SU-DHL-6 (cell line): ENCODE measurements around the gene PTPRN2.

ENCODE experiments used
- H2AFZ ChIP-seq: fragments of 200-600 bp; sonication (generic); 2 replicates; pipeline ENCODE4 v1.6.1; 2014; ENCODE audit warnings: low read depth, mild to moderate bottlenecking, moderate library complexity, mixed read lengths, antibody characterized with exemption, low read length; ENCODE audit not compliant: severe bottlenecking
- H3F3A ChIP-seq: fragments of 200-600 bp; shearing (Covaris generic); 2 replicates; pipeline ENCODE4 v1.6.0; 2016; ENCODE audit warnings: antibody characterized with exemption, mild to moderate bottlenecking; ENCODE audit not compliant: insufficient read depth
- H3K27ac ChIP-seq: fragments of 200-600 bp; sonication (generic); 2 replicates; pipeline ENCODE4 v1.5.1; 2016; ENCODE audit warnings: low read depth, mild to moderate bottlenecking, low read length, moderate library complexity, mixed read lengths
- H3K27me3 ChIP-seq: fragments of 200-600 bp; sonication (generic), shearing (Covaris generic); 2 replicates; pipeline ENCODE4 v1.6.0; 2014; ENCODE audit warnings: mild to moderate bottlenecking, low read length
- H3K36me3 ChIP-seq: fragments of 200-600 bp; sonication (generic); 2 replicates; pipeline ENCODE4 v1.6.1; 2014; ENCODE audit warnings: mild to moderate bottlenecking, low read length, mixed read lengths
- H3K4me2 ChIP-seq: fragments of 300-600, 200-600 bp; shearing (Covaris generic), sonication (generic); 2 replicates; pipeline ENCODE4 v1.6.0; 2014; ENCODE audit warnings: low read length, low read depth, mild to moderate bottlenecking; ENCODE audit not compliant: poor library complexity, severe bottlenecking
- H3K4me3 ChIP-seq: fragments of 200-600 bp; sonication (generic); 2 replicates; pipeline ENCODE4 v1.5.1; 2014; ENCODE audit warnings: antibody characterized with exemption, low read length, mild to moderate bottlenecking, mixed read lengths; ENCODE audit not compliant: insufficient read depth, poor library complexity, severe bottlenecking
- H3K79me2 ChIP-seq: fragments of 200-600 bp; sonication (generic); 2 replicates; pipeline ENCODE4 v1.6.1; 2014; ENCODE audit warnings: mild to moderate bottlenecking, low read length, moderate library complexity; ENCODE audit not compliant: insufficient read depth
- H3K9ac ChIP-seq: fragments of 200-600 bp; sonication (generic); 2 replicates; pipeline ENCODE4 v1.7.0; 2014; ENCODE audit warnings: mild to moderate bottlenecking, low read length
- H3K9me2 ChIP-seq: fragments of 200-600 bp; sonication (generic); replicated peaks from 2 replicates; pipeline ENCODE4 v1.6.1; 2014; ENCODE audit warnings: low read length; ENCODE audit not compliant: insufficient read depth
- H3K9me3 ChIP-seq: fragments of 200-600 bp; sonication (generic); 2 replicates; pipeline ENCODE4 v1.6.1; 2014; ENCODE audit warnings: low read length, mixed read lengths; ENCODE audit not compliant: insufficient read depth
- H4K20me1 ChIP-seq: fragments of 200-600 bp; sonication (generic); 2 replicates; pipeline ENCODE4 v1.6.1; 2014; ENCODE audit warnings: low read depth, mild to moderate bottlenecking, antibody characterized with exemption, low read length, moderate library complexity, mixed read lengths
- CTCF ChIP-seq: fragments of 200-600 bp; sonication (generic); IDR thresholded peaks from one replicate; pipeline ENCODE4 v1.5.1; 2017; ENCODE audit warnings: antibody characterized with exemption, mild to moderate bottlenecking, low read length, moderate library complexity; ENCODE audit not compliant: insufficient read depth, poor library complexity, severe bottlenecking
- EZH2phosphoT487 ChIP-seq: fragments of 200-600 bp; sonication (generic), shearing (Covaris generic); conservative IDR thresholded peaks from 2 replicates; pipeline ENCODE4 v1.6.1; 2018; ENCODE audit warnings: mild to moderate bottlenecking, antibody characterized with exemption, low read length, moderate library complexity, mixed read lengths

PTPRN2 gene

GRCh38 chr7:157839226-157839625 lies 748.4 kb downstream of the PTPRN2 start:
- no peaks in the 10 kb centered on the region for H3K9me2 ChIP-seq
- peaks cover 12% of the 10 kb centered on the region; the same call in 1 of the 2 replicates for H3K9me3 ChIP-seq
- no peak overlapping the region for H3K9ac ChIP-seq
- no peak overlapping the region for H2AFZ ChIP-seq
- H3K79me2 ChIP-seq, result no peaks in the 10 kb centered on the region
- H3K27ac ChIP-seq, result no peak overlapping the region
- no peaks in the 10 kb centered on the region for H3K36me3 ChIP-seq
- no peak for TF ChIP-seq EZH2phosphoT487
- TF ChIP-seq CTCF, result no peak
- H3K4me3 ChIP-seq, result no peak overlapping the region
- H3K4me2 ChIP-seq, result no peak overlapping the region
- H3K27me3 ChIP-seq, result no peaks in the 10 kb centered on the region
- H4K20me1 ChIP-seq, result no peaks in the 10 kb centered on the region
- H3F3A ChIP-seq, result no peaks in the 10 kb centered on the region

- TF ChIP-seq CTCF, result no peak
- no peak for TF ChIP-seq EZH2phosphoT487
- Histone ChIP-seq H3K4me3 (no peak overlapping the region), H3F3A (no peaks in the 10 kb centered on the region), H3K36me3 (no peaks in the 10 kb centered on the region), H3K4me2 (no peak overlapping the region), H2AFZ (no peak overlapping the region), H3K9me3 (peaks cover 12% of the 10 kb centered on the region; the same call in 1 of the 2 replicates), H3K9ac (no peak overlapping the region), H3K27me3 (no peaks in the 10 kb centered on the region), H3K79me2 (no peaks in the 10 kb centered on the region), H4K20me1 (no peaks in the 10 kb centered on the region), H3K27ac (no peak overlapping the region), H3K9me2 (no peaks in the 10 kb centered on the region)
Measured at GRCh38 chr7:157837561-157837960, 750.1 kb downstream of the PTPRN2 start.

- Histone ChIP-seq H3K9ac (no peak overlapping the region), H3K79me2 (no peaks in the 10 kb centered on the region), H3K27ac (no peak overlapping the region), H3K4me3 (no peak overlapping the region), H3K9me3 (peaks cover 12% of the 10 kb centered on the region; the same call in 1 of the 2 replicates), H3K9me2 (no peaks in the 10 kb centered on the region), H3K27me3 (no peaks in the 10 kb centered on the region), H2AFZ (no peak overlapping the region), H3K36me3 (no peaks in the 10 kb centered on the region), H4K20me1 (no peaks in the 10 kb centered on the region), H3K4me2 (no peak overlapping the region), H3F3A (no peaks in the 10 kb centered on the region)
- TF ChIP-seq EZH2phosphoT487 (no peak), CTCF (no peak)
Measured at GRCh38 chr7:157837047-157837446, 750.6 kb downstream of the PTPRN2 start.
